ENCODE data around the gene CAB39L.

- no peak for TF ChIP-seq POLR2A (IDR thresholded peaks at IDR 0.05)
- TF ChIP-seq CTCF (IDR thresholded peaks at IDR 0.05), result no peak
Measured at GRCh38 chr13:49439609-49440008, 4.3 kb downstream of the CAB39L start.
